SK-N-SH treated with all-trans-retinoic acid at 6 μM for 48 hours (cell line): Measurements from ENCODE around the gene BICC1.

ENCODE experiments used
- BACH2 ChIP-seq: fragments of 250-450 bp; sonication (Bioruptor Pico); IDR thresholded peaks from 2 replicates; pipeline ENCODE4 v1.9.0; 2021; ENCODE audit warnings: mild to moderate bottlenecking, borderline replicate concordance
- CSDC2 ChIP-seq: fragments of 250-450 bp; sonication (Bioruptor Pico); IDR thresholded peaks from 2 replicates; pipeline ENCODE4 v1.5.0; 2020; ENCODE audit warnings: mild to moderate bottlenecking, moderate library complexity
- ESRRG ChIP-seq: fragments of 250-450 bp; sonication (Bioruptor Pico); IDR thresholded peaks from 2 replicates; pipeline ENCODE4 v1.6.1; 2021; ENCODE audit warnings: mild to moderate bottlenecking
- GLIS3 ChIP-seq: fragments of 250-450 bp; sonication (Bioruptor Pico); IDR thresholded peaks from 2 replicates; pipeline ENCODE4 v1.5.0; 2020; ENCODE audit warnings: mild to moderate bottlenecking, moderate library complexity
- RARB ChIP-seq: fragments of 250-450 bp; sonication (Bioruptor Pico); IDR thresholded peaks from 2 replicates; pipeline ENCODE4 v1.8.0; 2021; ENCODE audit warnings: mild to moderate bottlenecking, moderate library complexity
- SNAI2 ChIP-seq: fragments of 250-450 bp; sonication (Bioruptor Pico); IDR thresholded peaks from 2 replicates; pipeline ENCODE4 v1.5.0; 2020; ENCODE audit warnings: mild to moderate bottlenecking, moderate library complexity
- ZC3H10 ChIP-seq: fragments of 250-450 bp; sonication (Bioruptor Pico); IDR thresholded peaks from 2 replicates; pipeline ENCODE4 v1.5.1; 2021; ENCODE audit warnings: mild to moderate bottlenecking, moderate library complexity
- ZFP3 ChIP-seq: fragments of 250-450 bp; sonication (Bioruptor Pico); IDR thresholded peaks from 2 replicates; pipeline ENCODE4 v1.5.0; 2020; ENCODE audit warnings: mild to moderate bottlenecking, moderate library complexity
- ZFP30 ChIP-seq: fragments of 450-650 bp; formaldehyde crosslinking; IDR thresholded peaks from 2 replicates; pipeline ENCODE4 v1.5.0; 2022; ENCODE audit warnings: mild to moderate bottlenecking, moderate library complexity
- ZNF70 ChIP-seq: fragments of 450-650 bp; formaldehyde crosslinking; IDR thresholded peaks from 2 replicates; pipeline ENCODE4 v1.5.0; 2020; ENCODE audit warnings: mild to moderate bottlenecking, moderate library complexity
- ZNF8 ChIP-seq: fragments of 450-650 bp; formaldehyde crosslinking; IDR thresholded peaks from 2 replicates; pipeline ENCODE4 v1.5.0; 2020; ENCODE audit warnings: mild to moderate bottlenecking, moderate library complexity
- TF ChIP-seq, protein P1 (sequence below): fragments of 250-450 bp; sonication (Bioruptor Pico); IDR thresholded peaks from 2 replicates; pipeline ENCODE4 v1.8.0; 2021; ENCODE audit warnings: low read depth, mild to moderate bottlenecking, moderate library complexity, borderline replicate concordance
- TF ChIP-seq, protein P2 (sequence below): fragments of 250-450 bp; sonication (Bioruptor Pico); IDR thresholded peaks from 2 replicates; pipeline ENCODE4 v1.8.0; 2020; ENCODE audit warnings: mild to moderate bottlenecking, moderate library complexity, borderline replicate concordance

DNA sequence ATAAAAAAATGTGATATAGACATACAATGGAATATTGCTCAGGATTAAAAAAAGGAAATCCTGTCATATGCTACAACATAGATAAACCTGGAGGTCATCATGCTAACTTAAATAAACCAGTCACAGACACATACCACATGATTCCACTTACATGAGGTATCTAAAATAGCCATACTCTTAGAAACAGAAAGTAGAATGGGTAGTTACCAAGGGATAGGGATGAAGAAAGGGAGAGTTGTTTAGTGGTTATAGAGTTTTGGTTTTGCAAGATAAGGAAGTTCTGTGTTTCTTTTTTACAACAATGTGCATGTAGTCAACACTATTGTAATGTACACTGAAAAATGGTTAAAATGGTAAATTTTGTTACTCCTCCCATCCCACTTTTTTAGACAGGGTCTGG, 30.5 kb downstream of the BICC1 start:
- TF ChIP-seq ZNF70 (no peak), ZFP30 (CRISPR knock-in tag) (no peak), GLIS3 (CRISPR knock-in tag) (no peak), CSDC2 (no peak), RARB (CRISPR knock-in tag) (no peak), SNAI2 (CRISPR knock-in tag) (no peak), BACH2 (no peak), ZNF8 (CRISPR knock-in tag) (no peak), ZC3H10 (CRISPR knock-in tag) (no peak), ZFP3 (CRISPR knock-in tag) (no peak), ESRRG (no peak)
- TF ChIP-seq, protein P1, sequence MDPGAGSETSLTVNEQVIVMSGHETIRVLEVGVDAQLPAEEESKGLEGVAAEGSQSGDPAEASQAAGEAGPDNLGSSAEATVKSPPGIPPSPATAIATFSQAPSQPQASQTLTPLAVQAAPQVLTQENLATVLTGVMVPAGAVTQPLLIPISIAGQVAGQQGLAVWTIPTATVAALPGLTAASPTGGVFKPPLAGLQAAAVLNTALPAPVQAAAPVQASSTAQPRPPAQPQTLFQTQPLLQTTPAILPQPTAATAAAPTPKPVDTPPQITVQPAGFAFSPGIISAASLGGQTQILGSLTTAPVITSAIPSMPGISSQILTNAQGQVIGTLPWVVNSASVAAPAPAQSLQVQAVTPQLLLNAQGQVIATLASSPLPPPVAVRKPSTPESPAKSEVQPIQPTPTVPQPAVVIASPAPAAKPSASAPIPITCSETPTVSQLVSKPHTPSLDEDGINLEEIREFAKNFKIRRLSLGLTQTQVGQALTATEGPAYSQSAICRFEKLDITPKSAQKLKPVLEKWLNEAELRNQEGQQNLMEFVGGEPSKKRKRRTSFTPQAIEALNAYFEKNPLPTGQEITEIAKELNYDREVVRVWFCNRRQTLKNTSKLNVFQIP, result no peak
- TF ChIP-seq, protein P2, sequence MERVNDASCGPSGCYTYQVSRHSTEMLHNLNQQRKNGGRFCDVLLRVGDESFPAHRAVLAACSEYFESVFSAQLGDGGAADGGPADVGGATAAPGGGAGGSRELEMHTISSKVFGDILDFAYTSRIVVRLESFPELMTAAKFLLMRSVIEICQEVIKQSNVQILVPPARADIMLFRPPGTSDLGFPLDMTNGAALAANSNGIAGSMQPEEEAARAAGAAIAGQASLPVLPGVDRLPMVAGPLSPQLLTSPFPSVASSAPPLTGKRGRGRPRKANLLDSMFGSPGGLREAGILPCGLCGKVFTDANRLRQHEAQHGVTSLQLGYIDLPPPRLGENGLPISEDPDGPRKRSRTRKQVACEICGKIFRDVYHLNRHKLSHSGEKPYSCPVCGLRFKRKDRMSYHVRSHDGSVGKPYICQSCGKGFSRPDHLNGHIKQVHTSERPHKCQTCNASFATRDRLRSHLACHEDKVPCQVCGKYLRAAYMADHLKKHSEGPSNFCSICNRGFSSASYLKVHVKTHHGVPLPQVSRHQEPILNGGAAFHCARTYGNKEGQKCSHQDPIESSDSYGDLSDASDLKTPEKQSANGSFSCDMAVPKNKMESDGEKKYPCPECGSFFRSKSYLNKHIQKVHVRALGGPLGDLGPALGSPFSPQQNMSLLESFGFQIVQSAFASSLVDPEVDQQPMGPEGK, result no peak
